OCI-LY7 (cell line): Measurements from ENCODE around the gene MYLIP. TPM values are rescaled to one million over a fixed set of nuclear protein-coding genes. Genes with fewer than 3 reads are reported as not detected.

Source experiments
- BruUV-seq: library from RNA; stranded (reverse); fragments of 400-500 nt; replicated peaks from 2 replicates; lab custom pipeline; 2021; lab: Mats Ljungman, UMichigan
- CTCF ChIA-PET: fragments of 300-600 bp; sonication (Branson Sonifier 250); formaldehyde crosslinking; loops from one replicate; lab custom pipeline; 2022; ENCODE audit warnings: antibody characterized with exemption; ENCODE audit not compliant: unreplicated experiment; lab: Charles Lee
- POLR2A ChIA-PET: fragments of 300-600 bp; sonication (Branson Sonifier 250); formaldehyde crosslinking; loops from one replicate; lab custom pipeline; 2022; ENCODE audit warnings: antibody characterized with exemption; lab: Charles Lee
- DNase-seq: peaks from one replicate; pipeline ENCODE4 v3.0.0-alpha.2; 2015; ENCODE audit warnings: low spot score
- H2AFZ ChIP-seq: fragments of 200-600 bp; sonication (generic), shearing (Covaris generic); 2 replicates; pipeline ENCODE4 v1.6.1; 2014; ENCODE audit warnings: mild to moderate bottlenecking, antibody characterized with exemption, low read length, moderate library complexity
- H3K27ac ChIP-seq: fragments of 200-600 bp; sonication (generic); 2 replicates; pipeline ENCODE4 v1.5.1; 2014; ENCODE audit warnings: mixed run types, low read depth, mild to moderate bottlenecking, moderate library complexity, low read length, inconsistent platforms; ENCODE audit not compliant: poor library complexity, severe bottlenecking
- H3K36me3 ChIP-seq: fragments of 200-600 bp; sonication (generic); 2 replicates; pipeline ENCODE4 v1.6.1; 2014; ENCODE audit warnings: mild to moderate bottlenecking, antibody characterized with exemption, low read length, moderate library complexity, mixed read lengths; ENCODE audit not compliant: insufficient read depth
- H3K4me1 ChIP-seq: fragments of 200-600 bp; sonication (generic); 2 replicates; pipeline ENCODE4 v1.5.1; 2014; ENCODE audit warnings: mild to moderate bottlenecking, low read length; ENCODE audit not compliant: insufficient read depth, poor library complexity, severe bottlenecking
- H3K4me2 ChIP-seq: fragments of 200-600 bp; sonication (generic); 2 replicates; pipeline ENCODE4 v1.6.1; 2014; ENCODE audit warnings: mild to moderate bottlenecking, low read length
- H3K4me3 ChIP-seq: fragments of 200-600 bp; sonication (generic); 2 replicates; pipeline ENCODE4 v1.5.1; 2014; ENCODE audit warnings: mild to moderate bottlenecking, low read depth, low read length; ENCODE audit not compliant: poor library complexity, severe bottlenecking
- H3K79me2 ChIP-seq: fragments of 200-600 bp; sonication (generic); 2 replicates; pipeline ENCODE4 v1.6.1; 2016; ENCODE audit warnings: low read depth, mild to moderate bottlenecking, low read length, moderate library complexity, mixed read lengths; ENCODE audit not compliant: insufficient read depth
- H3K9me2 ChIP-seq: fragments of 200-600 bp; sonication (generic); 2 replicates; pipeline ENCODE4 v1.6.1; 2016; ENCODE audit warnings: mild to moderate bottlenecking, low read length, mixed read lengths; ENCODE audit not compliant: insufficient read depth
- H3K9me3 ChIP-seq: fragments of 200-600 bp; sonication (generic); 2 replicates; pipeline ENCODE4 v1.6.1; 2014; ENCODE audit warnings: mild to moderate bottlenecking, mixed run types, low read length, mixed read lengths
- H4K20me1 ChIP-seq: fragments of 200-600 bp; sonication (generic); 2 replicates; pipeline ENCODE4 v1.6.1; 2014; ENCODE audit warnings: mild to moderate bottlenecking, antibody characterized with exemption, low read length, moderate library complexity, mixed read lengths; ENCODE audit not compliant: insufficient read depth
- EZH2phosphoT487 ChIP-seq: fragments of 200-600 bp; sonication (generic); IDR thresholded peaks from 2 replicates; pipeline ENCODE4 v1.6.1; 2018; ENCODE audit warnings: low read depth, borderline replicate concordance, mild to moderate bottlenecking, mixed run types, antibody characterized with exemption, low read length, moderate library complexity, mixed read lengths
- intact Hi-C: fragments of 100-400 bp; cut with micrococcal nuclease; formaldehyde crosslinking; loops from one replicate; pipeline ENCODE4 v1.10.0; 2022; ENCODE audit not compliant: unreplicated experiment
- total RNA-seq, 2 experiments: library from RNA; depleted of rRNA in 1 of 2; stranded (reverse); fragments of >200 nt in 1 of 2; shearing (Covaris generic) in 1 of 2; gene quantifications; 2 replicates each; pipeline ENCODE4 v1.2.3, GENCODE V29; 2014 to 2022
- TF ChIP-seq, protein P1 (sequence below): fragments of 200-600 bp; sonication (generic); conservative IDR thresholded peaks from 2 replicates; pipeline ENCODE4 v1.5.1; 2014; ENCODE audit warnings: mild to moderate bottlenecking, antibody characterized with exemption, low read length, moderate library complexity, mixed read lengths

Gene MYLIP
- total RNA-seq, 2 experiments from 2014 or later = 8.5 to 15.3 TPM

DNA sequence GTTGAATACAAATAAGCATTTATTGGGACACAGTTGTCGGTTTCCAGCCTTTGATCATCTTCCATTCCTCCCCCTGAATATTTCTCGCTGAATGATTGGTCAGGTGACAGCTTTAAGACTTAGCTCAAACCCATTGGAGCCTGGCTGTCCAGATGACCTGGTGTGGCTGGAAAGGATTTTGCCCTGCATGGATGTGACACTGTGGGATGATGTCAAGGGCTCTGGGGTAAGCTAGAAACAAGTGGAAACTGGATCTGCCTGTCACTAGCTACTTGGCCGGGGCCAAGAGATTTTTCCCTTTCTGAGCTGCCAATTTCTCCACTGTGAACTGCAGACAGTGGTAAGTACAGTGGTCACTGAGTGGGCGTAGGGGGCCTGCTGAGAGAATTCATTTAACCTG, 41.9 kb upstream of the MYLIP start:
- no peaks in the 10 kb centered on the region for H3K36me3 ChIP-seq
- H2AFZ ChIP-seq = no peak overlapping the region
- H4K20me1 ChIP-seq = no peaks in the 10 kb centered on the region
- BruUV-seq = no TSS peak
- no peak overlapping the region for H3K4me2 ChIP-seq
- no peak for TF ChIP-seq EZH2phosphoT487
- TF ChIP-seq, protein P1, sequence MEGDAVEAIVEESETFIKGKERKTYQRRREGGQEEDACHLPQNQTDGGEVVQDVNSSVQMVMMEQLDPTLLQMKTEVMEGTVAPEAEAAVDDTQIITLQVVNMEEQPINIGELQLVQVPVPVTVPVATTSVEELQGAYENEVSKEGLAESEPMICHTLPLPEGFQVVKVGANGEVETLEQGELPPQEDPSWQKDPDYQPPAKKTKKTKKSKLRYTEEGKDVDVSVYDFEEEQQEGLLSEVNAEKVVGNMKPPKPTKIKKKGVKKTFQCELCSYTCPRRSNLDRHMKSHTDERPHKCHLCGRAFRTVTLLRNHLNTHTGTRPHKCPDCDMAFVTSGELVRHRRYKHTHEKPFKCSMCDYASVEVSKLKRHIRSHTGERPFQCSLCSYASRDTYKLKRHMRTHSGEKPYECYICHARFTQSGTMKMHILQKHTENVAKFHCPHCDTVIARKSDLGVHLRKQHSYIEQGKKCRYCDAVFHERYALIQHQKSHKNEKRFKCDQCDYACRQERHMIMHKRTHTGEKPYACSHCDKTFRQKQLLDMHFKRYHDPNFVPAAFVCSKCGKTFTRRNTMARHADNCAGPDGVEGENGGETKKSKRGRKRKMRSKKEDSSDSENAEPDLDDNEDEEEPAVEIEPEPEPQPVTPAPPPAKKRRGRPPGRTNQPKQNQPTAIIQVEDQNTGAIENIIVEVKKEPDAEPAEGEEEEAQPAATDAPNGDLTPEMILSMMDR = no peak
- no peak overlapping the region for H3K4me3 ChIP-seq
- DNase-seq = no peak
- ChIA-PET CTCF (no interaction called here), POLR2A (interaction anchor here (1.1 kb wide), 1 partner anchor 8 kb away, joined by 4 read pairs; no protein-coding TSS in a partner anchor)
- intact Hi-C loops = no loop called here
- no peaks in the 10 kb centered on the region for H3K9me3 ChIP-seq
- no peaks in the 10 kb centered on the region for H3K79me2 ChIP-seq
- no peak overlapping the region for H3K27ac ChIP-seq
- no peaks in the 10 kb centered on the region for H3K4me1 ChIP-seq
- no peaks in the 10 kb centered on the region for H3K9me2 ChIP-seq

DNA sequence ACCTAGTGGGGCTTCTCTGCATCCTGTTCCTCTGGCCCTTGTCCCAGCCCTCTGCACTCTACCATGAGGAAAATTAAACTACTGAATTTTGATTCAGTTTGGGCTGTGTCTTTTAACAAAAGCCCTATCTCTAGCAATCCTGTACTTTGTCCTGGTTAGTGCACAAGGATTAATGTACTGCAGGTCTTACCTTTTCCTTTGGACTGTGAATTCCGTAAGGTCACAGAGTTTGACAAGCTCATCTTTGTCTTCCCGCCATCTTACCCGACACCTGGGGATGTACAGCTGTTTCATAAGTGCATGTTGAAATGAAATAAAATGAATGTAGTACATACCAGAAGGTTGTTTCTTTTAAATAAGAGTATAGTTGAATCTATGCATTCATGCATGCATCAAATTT, 41.5 kb upstream of the MYLIP start:
- ChIA-PET POLR2A (interaction anchor here (1.1 kb wide), 1 partner anchor 8 kb away, joined by 4 read pairs; no protein-coding TSS in a partner anchor), CTCF (no interaction called here)
- Histone ChIP-seq H3K79me2 (no peaks in the 10 kb centered on the region), H3K9me3 (no peaks in the 10 kb centered on the region), H3K4me3 (no peak overlapping the region), H4K20me1 (no peaks in the 10 kb centered on the region), H3K9me2 (no peaks in the 10 kb centered on the region), H3K36me3 (no peaks in the 10 kb centered on the region), H3K4me2 (no peak overlapping the region), H2AFZ (no peak overlapping the region), H3K27ac (no peak overlapping the region), H3K4me1 (no peaks in the 10 kb centered on the region)
- BruUV-seq = no TSS peak
- DNase-seq = no peak
- intact Hi-C loops = no loop called here
- TF ChIP-seq, protein P1 = no peak
- no peak for TF ChIP-seq EZH2phosphoT487

DNA sequence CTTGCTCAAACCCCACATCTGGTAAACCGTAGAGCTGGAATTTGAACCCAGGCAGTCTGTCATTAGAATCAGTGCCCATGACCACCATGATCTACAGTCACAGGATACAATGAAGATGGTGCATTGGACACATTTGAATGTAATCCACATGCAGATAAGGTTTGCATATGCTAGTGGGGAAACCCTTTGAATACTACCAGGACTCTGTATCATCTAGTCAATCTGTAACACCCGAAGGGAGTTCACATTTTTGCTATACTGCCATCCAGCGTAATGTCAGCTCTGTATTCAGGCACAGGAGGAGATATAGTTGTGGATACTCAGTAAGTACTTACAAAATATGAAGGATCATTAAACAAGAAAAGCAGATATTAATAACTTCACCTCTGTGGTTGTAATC, 40.5 kb upstream of the MYLIP start:
- Histone ChIP-seq H2AFZ (no peak overlapping the region), H3K9me3 (no peaks in the 10 kb centered on the region), H3K4me1 (no peaks in the 10 kb centered on the region), H3K4me3 (no peak overlapping the region), H3K4me2 (no peak overlapping the region), H3K79me2 (no peaks in the 10 kb centered on the region), H3K36me3 (no peaks in the 10 kb centered on the region), H4K20me1 (no peaks in the 10 kb centered on the region), H3K9me2 (no peaks in the 10 kb centered on the region), H3K27ac (no peak overlapping the region)
- POLR2A ChIA-PET = interaction anchor here (1.1 kb wide), 1 partner anchor 9 kb away, joined by 4 read pairs; no protein-coding TSS in a partner anchor
- TF ChIP-seq, protein P1 = no peak
- no peak for TF ChIP-seq EZH2phosphoT487
- CTCF ChIA-PET = no interaction called here
- no peak for DNase-seq
- no TSS peak for BruUV-seq
- intact Hi-C loops = no loop called here
